Measurements from ENCODE around the gene AFF1. TPM values are rescaled to one million over a fixed set of nuclear protein-coding genes. Genes with fewer than 3 reads are reported as not detected.
"Not testable (repeated sequence)": the region's sequence is repeated elsewhere in the genome, so short reads cannot be mapped to it uniquely, and the experiment has no call there.

Gene AFF1
- total RNA-seq, 1 experiment from 2014 or later: 93.4 TPM

GRCh38 chr4:87036713-87037112 is 101.9 kb downstream of the AFF1 start:
- CTCF ChIA-PET: interaction anchor here (3.0 kb wide), 1 partner anchor 114 kb away, joined by 9 read pairs; no protein-coding TSS in a partner anchor
- DNase-seq (ENCODE audit: low spot score) (no peak), ATAC-seq (no peak)
- H3K27me3 Mint-ChIP-seq (ENCODE audit: low read depth): no peaks in the 10 kb centered on the region
- TF ChIP-seq ZNF416 (CRISPR knock-in tag; IDR thresholded peaks at IDR 0.05) (no peak), PRDM15 (CRISPR knock-in tag; IDR thresholded peaks at IDR 0.05) (no peak), CREM (CRISPR knock-in tag; IDR thresholded peaks at IDR 0.05) (no peak), MAX (CRISPR knock-in tag; IDR thresholded peaks at IDR 0.05) (no peak), NR3C1 (CRISPR knock-in tag; conservative IDR thresholded peaks at IDR 0.05; ENCODE audit: low read depth) (no peak), NFE2L1 (CRISPR knock-in tag; IDR thresholded peaks at IDR 0.05) (no peak), NR2C2 (CRISPR knock-in tag; IDR thresholded peaks at IDR 0.05) (no peak), ELF4 (CRISPR knock-in tag; IDR thresholded peaks at IDR 0.05; ENCODE audit: low read depth) (no peak), FOXK1 (CRISPR knock-in tag; IDR thresholded peaks at IDR 0.05) (no peak), CBFB (CRISPR knock-in tag; IDR thresholded peaks at IDR 0.05; ENCODE audit: low read depth) (no peak), CDX4 (CRISPR knock-in tag; IDR thresholded peaks at IDR 0.05; ENCODE audit: borderline replicate concordance) (no peak), TP53 (CRISPR knock-in tag; IDR thresholded peaks at IDR 0.05) (no peak), CTCF (IDR thresholded peaks at IDR 0.05) (no peak), EMX1 (CRISPR knock-in tag; IDR thresholded peaks at IDR 0.05) (no peak), TEAD1 (CRISPR knock-in tag; IDR thresholded peaks at IDR 0.05) (no peak), RELA (CRISPR knock-in tag; IDR thresholded peaks at IDR 0.05; ENCODE audit: borderline replicate concordance) (no peak), E2F5 (CRISPR knock-in tag; IDR thresholded peaks at IDR 0.05) (no peak)
- H3K4me1 Mint-ChIP-seq: peaks cover 51% of the 10 kb centered on the region
- H3K36me3 Mint-ChIP-seq: no peaks in the 10 kb centered on the region
- H3K27ac Mint-ChIP-seq: no peak overlapping the region
- H3K9me3 Mint-ChIP-seq: no peaks in the 10 kb centered on the region
- peak overlapping the region; percentile 13; the same call in 1 of the 2 replicates for H3K4me3 Mint-ChIP-seq
- POLR2A ChIA-PET: interaction anchor here (0.7 kb wide), 1 partner anchor 28 kb away, joined by 3 read pairs; no protein-coding TSS in a partner anchor

- POLR2A ChIA-PET; ATAC-seq; DNase-seq (ENCODE audit: low spot score); H3K27me3 Mint-ChIP-seq (ENCODE audit: low read depth); H3K9me3 Mint-ChIP-seq; H3K36me3 Mint-ChIP-seq; H3K4me3 Mint-ChIP-seq: not testable (repeated sequence)
- CTCF ChIA-PET: interaction anchor here (3.0 kb wide), 1 partner anchor 115 kb away, joined by 9 read pairs; no protein-coding TSS in a partner anchor
- peaks cover 51% of the 10 kb centered on the region for H3K4me1 Mint-ChIP-seq
- H3K27ac Mint-ChIP-seq: peak overlapping the region; percentile 69
Observed at GRCh38 chr4:87037171-87037570, 102.4 kb downstream of the AFF1 start.

All from WTC11 (cell line).